Esophagus squamous epithelium (tissue), 5 donors: ENCODE data around the gene TPK1. TPM values are rescaled to one million over a fixed set of nuclear protein-coding genes. Genes with fewer than 3 reads are reported as not detected.

Experiments
- DNase-seq: peaks from one replicate; lab custom pipeline; 2025; lab: John Stamatoyannopoulos, UW
- H3K27ac ChIP-seq, 4 donors: fragments of 200-600 bp; sonication (generic); one replicate each; pipeline ENCODE4 v1.5.1; 2016 to 2019; ENCODE audit warnings: mild to moderate bottlenecking in 1 of 4
- H3K27me3 ChIP-seq, 4 donors: fragments of 200-600 bp; sonication (generic); 1 replicate in 3 of 4; 2 replicates in 1 of 4; pipeline versions ENCODE4 v1.5.1 to v1.6.0; 2017 to 2021; ENCODE audit warnings: antibody characterized with exemption in 1 of 4
- H3K36me3 ChIP-seq, 3 donors: fragments of 200-600 bp; sonication (generic); one replicate each; pipeline ENCODE4 v1.5.1; 2016 to 2019
- H3K4me1 ChIP-seq, 3 donors: fragments of 200-600 bp; sonication (generic); one replicate each; pipeline ENCODE4 v1.5.1; 2017 to 2019
- H3K4me3 ChIP-seq, 4 donors: fragments of 200-600 bp; sonication (generic); 1 replicate in 3 of 4; 2 replicates in 1 of 4; pipeline ENCODE4 v1.5.1; 2016 to 2019; ENCODE audit warnings: mild to moderate bottlenecking in 2 of 4, moderate library complexity in 1 of 4
- H3K9me3 ChIP-seq, 3 donors: fragments of 200-600 bp; sonication (generic); one replicate each; pipeline ENCODE4 v1.5.1; 2016 to 2019
- CTCF ChIP-seq, 6 experiments: fragments of 450-650 bp in 4 of 6; fragments of 200-600 bp in 2 of 6; sonication (generic) in 2 of 6; IDR thresholded peaks; one replicate each; pipeline ENCODE4 v1.5.1; 2016 to 2019; ENCODE audit warnings: antibody characterized with exemption in 6 of 6, mild to moderate bottlenecking in 4 of 6, moderate library complexity in 4 of 6
- POLR2A ChIP-seq, 4 donors: fragments of 450-650 bp; IDR thresholded peaks; one replicate each; pipeline ENCODE4 v1.6.1; 2017; ENCODE audit warnings: antibody characterized with exemption in 4 of 4, mild to moderate bottlenecking in 4 of 4, moderate library complexity in 3 of 4
- WGBS, 2 donors: methylation state at CpG; one replicate each; pipeline ENCODE4 v1.1.5; 2018; 5-methylcytosine and 5-hydroxymethylcytosine counted together
- intact Hi-C: fragments of 100-400 bp; cut with DNase I; formaldehyde crosslinking; loops from one replicate; pipeline ENCODE4 v1.15.0; 2022
- total RNA-seq, 4 donors: library from RNA; depleted of rRNA; stranded (reverse); fragments of >200 nt; gene quantifications; one replicate each; pipeline ENCODE4 v1.1.0, GENCODE V29; 2016
- donor health status: DM: yes; HTN: yes; CAD: no.

TPK1 gene
- total RNA-seq, 4 donors from 2014 or later = 2.3 to 8.4 (median 2.7) TPM

DNA sequence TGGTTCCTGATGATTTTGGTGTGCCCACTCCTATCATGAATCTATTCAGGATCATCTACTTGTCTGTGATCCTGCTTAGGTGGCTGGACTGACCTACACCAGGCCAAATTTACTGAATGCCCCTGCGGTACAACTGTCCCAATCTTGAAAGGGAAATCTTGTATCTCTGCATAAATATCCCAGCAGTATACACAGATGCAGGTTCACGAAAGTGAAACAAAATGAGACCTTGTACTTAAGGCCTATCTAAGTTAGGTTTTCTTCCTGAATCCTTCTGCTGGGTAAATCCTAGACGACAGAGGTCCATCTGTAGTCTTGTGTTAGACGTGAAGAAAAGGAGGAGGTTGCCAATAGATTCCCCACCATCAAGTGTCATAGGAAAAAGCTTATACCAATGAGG is 346.9 kb downstream of the TPK1 start:
- no peaks in the 10 kb centered on the region for H3K27me3 ChIP-seq
- H3K4me1 ChIP-seq = no peaks in the 10 kb centered on the region
- DNase-seq = no peak
- intact Hi-C loops = no loop called here
- TF ChIP-seq CTCF (IDR thresholded peaks at IDR 0.05) (no peak), POLR2A (IDR thresholded peaks at IDR 0.05) (no peak)
- H3K9me3 ChIP-seq = no peaks in the 10 kb centered on the region
- H3K36me3 ChIP-seq = no peaks in the 10 kb centered on the region
- H3K27ac ChIP-seq = no peak overlapping the region
- WGBS, 2 donors = 85 to 95% methylated on average over 4 of the region's 4 CpGs
- H3K4me3 ChIP-seq = no peak overlapping the region

GRCh38 chr7:144487901-144488300 is 348.0 kb downstream of the TPK1 start:
- no peak for TF ChIP-seq POLR2A (IDR thresholded peaks at IDR 0.05)
- TF ChIP-seq CTCF (IDR thresholded peaks at IDR 0.05) = no peak

DNA sequence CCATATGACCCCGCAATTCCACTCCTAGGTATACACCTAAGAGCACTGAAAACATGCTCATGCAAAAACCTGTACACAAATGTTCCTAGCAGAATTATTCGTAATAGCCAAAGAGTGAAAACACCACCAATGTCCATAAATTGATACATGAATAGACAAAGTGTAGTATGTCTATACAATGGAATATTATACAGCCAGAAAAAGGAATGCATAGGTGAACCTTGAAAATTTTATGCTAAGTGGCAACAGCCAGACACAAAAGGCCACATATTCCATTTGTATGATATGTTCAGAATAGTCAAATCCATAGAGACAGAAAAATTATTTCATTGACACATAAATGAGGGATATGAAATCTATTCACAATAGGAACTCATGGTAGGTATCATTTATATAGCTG is 351.4 kb downstream of the TPK1 start:
- Histone ChIP-seq H3K36me3 (no peaks in the 10 kb centered on the region), H3K9me3 (no peaks in the 10 kb centered on the region), H3K4me1 (no peaks in the 10 kb centered on the region), H3K27ac (no peak overlapping the region), H3K4me3 (no peak overlapping the region), H3K27me3 (no peaks in the 10 kb centered on the region)
- DNase-seq = no peak
- WGBS, 2 donors = 83 to 91% methylated on average over 2 of the region's 2 CpGs
- intact Hi-C loops = no loop called here
- no peak for TF ChIP-seq POLR2A (IDR thresholded peaks at IDR 0.05)
- TF ChIP-seq CTCF (IDR thresholded peaks at IDR 0.05) = no peak

More at GRCh38 chr7:144487901-144488300, 348.0 kb downstream of the TPK1 start:
- intact Hi-C loops = no loop called here
- WGBS, 2 donors = 42 to 52% methylated on average over 3 of the region's 3 CpGs
- Histone ChIP-seq H3K27me3 (no peaks in the 10 kb centered on the region), H3K9me3 (no peaks in the 10 kb centered on the region), H3K36me3 (no peaks in the 10 kb centered on the region), H3K4me3 (no peak overlapping the region), H3K27ac (no peak overlapping the region), H3K4me1 (no peaks in the 10 kb centered on the region)
- DNase-seq = no peak

- intact Hi-C loops = no loop called here
These were observed 352.7 kb downstream of the TPK1 start for GRCh38 chr7:144483189-144483588.

GRCh38 chr7:144481833-144482232 is 354.0 kb downstream of the TPK1 start:
- no peak for DNase-seq
- Histone ChIP-seq H3K36me3 (no peaks in the 10 kb centered on the region), H3K4me3 (no peak overlapping the region), H3K4me1 (no peaks in the 10 kb centered on the region), H3K27ac (no peak overlapping the region), H3K27me3 (no peaks in the 10 kb centered on the region), H3K9me3 (no peaks in the 10 kb centered on the region)
- intact Hi-C loops = no loop called here
- TF ChIP-seq POLR2A (IDR thresholded peaks at IDR 0.05) (no peak), CTCF (IDR thresholded peaks at IDR 0.05) (no peak)
- 40 to 55% methylated on average over 3 of the region's 3 CpGs for WGBS, 2 donors

More at GRCh38 chr7:144483189-144483588, 352.7 kb downstream of the TPK1 start:
- DNase-seq = no peak
- Histone ChIP-seq H3K36me3 (no peaks in the 10 kb centered on the region), H3K27me3 (no peaks in the 10 kb centered on the region), H3K27ac (no peak overlapping the region), H3K4me1 (no peaks in the 10 kb centered on the region), H3K9me3 (no peaks in the 10 kb centered on the region), H3K4me3 (no peak overlapping the region)
- WGBS, 2 donors = 21 to 45% methylated on average over 1 of the region's 1 CpG
- TF ChIP-seq CTCF (IDR thresholded peaks at IDR 0.05) (no peak), POLR2A (IDR thresholded peaks at IDR 0.05) (no peak)
